Adipocyte (in vitro differentiated cells): ENCODE measurements around the gene UPK1A.

ENCODE experiments used
- DNase-seq: peaks from one replicate; pipeline ENCODE4 v3.0.0-alpha.2; 2015; ENCODE audit warnings: low read depth
- H3K27me3 ChIP-seq: replicated peaks from 2 replicates; pipeline ENCODE4 v1.7.0; 2013; ENCODE audit warnings: mild to moderate bottlenecking, low read length, moderate library complexity; ENCODE audit not compliant: control insufficient read depth, insufficient read depth
- H3K36me3 ChIP-seq: 2 replicates; pipeline ENCODE4 v1.7.0; 2013; ENCODE audit warnings: low read length, mild to moderate bottlenecking, moderate library complexity; ENCODE audit not compliant: control insufficient read depth, insufficient read depth, severe bottlenecking
- H3K4me1 ChIP-seq: 2 replicates; pipeline ENCODE4 v1.7.0; 2013; ENCODE audit warnings: mild to moderate bottlenecking, low read length, moderate library complexity; ENCODE audit not compliant: control insufficient read depth, insufficient read depth
- H3K4me3 ChIP-seq: 2 replicates; pipeline ENCODE4 v1.7.0; 2013; ENCODE audit warnings: mild to moderate bottlenecking, low read length, moderate library complexity
- H3K9ac ChIP-seq: 2 replicates; pipeline ENCODE4 v1.7.0; 2013; ENCODE audit warnings: mild to moderate bottlenecking, low read length, moderate library complexity
- H3K9me3 ChIP-seq: 2 replicates; pipeline ENCODE4 v1.7.0; 2013; ENCODE audit warnings: mild to moderate bottlenecking, low read length, moderate library complexity; ENCODE audit not compliant: control insufficient read depth

The UPK1A gene

GRCh38 chr19:35633727-35634440, 32.4 kb upstream of the UPK1A start:
- no peak overlapping the region for H3K4me3 ChIP-seq
- DNase-seq: no peak

GRCh38 chr19:35636651-35637050, 29.7 kb upstream of the UPK1A start:
- H3K4me3 ChIP-seq: no peak overlapping the region
- H3K27me3 ChIP-seq: no peaks in the 10 kb centered on the region
- H3K4me1 ChIP-seq: no peaks in the 10 kb centered on the region
- no peak for DNase-seq
- H3K9me3 ChIP-seq: no peaks in the 10 kb centered on the region
- peaks cover 68% of the 10 kb centered on the region for H3K36me3 ChIP-seq
- H3K9ac ChIP-seq: no peak overlapping the region

More at GRCh38 chr19:35633727-35634440, 32.4 kb upstream of the UPK1A start:
- H3K27me3 ChIP-seq: no peaks in the 10 kb centered on the region
- H3K36me3 ChIP-seq: peaks cover 79% of the 10 kb centered on the region
- no peaks in the 10 kb centered on the region for H3K9me3 ChIP-seq
- H3K9ac ChIP-seq: no peak overlapping the region
- H3K4me1 ChIP-seq: peaks cover 6% of the 10 kb centered on the region

- no peaks in the 10 kb centered on the region for H3K27me3 ChIP-seq
- H3K36me3 ChIP-seq: peaks cover 62% of the 10 kb centered on the region
- DNase-seq: no peak
- no peaks in the 10 kb centered on the region for H3K9me3 ChIP-seq
- H3K9ac ChIP-seq: no peak overlapping the region
- no peak overlapping the region for H3K4me3 ChIP-seq
- no peaks in the 10 kb centered on the region for H3K4me1 ChIP-seq
Measured at GRCh38 chr19:35637165-35637564, 29.2 kb upstream of the UPK1A start.

- Histone ChIP-seq H3K9ac (no peak overlapping the region), H3K4me3 (no peak overlapping the region), H3K27me3 (no peaks in the 10 kb centered on the region), H3K9me3 (no peaks in the 10 kb centered on the region), H3K36me3 (peaks cover 41% of the 10 kb centered on the region), H3K4me1 (peaks cover 5% of the 10 kb centered on the region)
- no peak for DNase-seq
Measured at GRCh38 chr19:35639321-35639639, 27.0 kb upstream of the UPK1A start.

GRCh38 chr19:35639863-35640262, 26.5 kb upstream of the UPK1A start:
- Histone ChIP-seq H3K27me3 (no peaks in the 10 kb centered on the region), H3K9ac (no peak overlapping the region), H3K9me3 (no peaks in the 10 kb centered on the region), H3K4me3 (no peak overlapping the region), H3K4me1 (peaks cover 8% of the 10 kb centered on the region), H3K36me3 (peaks cover 35% of the 10 kb centered on the region)
- no peak for DNase-seq

GRCh38 chr19:35641515-35642151, 24.7 kb upstream of the UPK1A start, which contains the start of gene ETV2:
Gene ETV2 (plus strand): TSS chr19:35641745. CDS start chr19:35642461, 716 bp downstream.
- H3K27me3 ChIP-seq: no peaks in the 10 kb centered on the region
- peak; percentile 31 for DNase-seq
- H3K36me3 ChIP-seq: peaks cover 18% of the 10 kb centered on the region
- no peak within 1 kb of the TSS for H3K4me3 ChIP-seq
- no peaks in the 10 kb centered on the region for H3K9me3 ChIP-seq
- H3K9ac ChIP-seq: no peak within 1 kb of the TSS
- H3K4me1 ChIP-seq: peaks cover 8% of the 10 kb centered on the region

GRCh38 chr19:35642312-35642711, 24.0 kb upstream of the UPK1A start:
- H3K27me3 ChIP-seq: no peaks in the 10 kb centered on the region
- H3K4me3 ChIP-seq: no peak overlapping the region
- H3K9me3 ChIP-seq: no peaks in the 10 kb centered on the region
- peaks cover 11% of the 10 kb centered on the region for H3K36me3 ChIP-seq
- peaks cover 8% of the 10 kb centered on the region for H3K4me1 ChIP-seq
- DNase-seq: no peak
- H3K9ac ChIP-seq: no peak overlapping the region

GRCh38 chr19:35642798-35643254, 23.5 kb upstream of the UPK1A start:
- no peak for DNase-seq

GRCh38 chr19:35643255-35644205, 22.8 kb upstream of the UPK1A start:
- peaks cover 8% of the 10 kb centered on the region for H3K4me1 ChIP-seq
- no peaks in the 10 kb centered on the region for H3K27me3 ChIP-seq
- H3K4me3 ChIP-seq: peak overlapping the region; percentile 81
- H3K36me3 ChIP-seq: no peaks in the 10 kb centered on the region
- peak overlapping the region; percentile 77 for H3K9ac ChIP-seq
- no peaks in the 10 kb centered on the region for H3K9me3 ChIP-seq
- peak; percentile 82 for DNase-seq

More at GRCh38 chr19:35642798-35643254, 23.5 kb upstream of the UPK1A start:
- H3K4me3 ChIP-seq: peak overlapping the region; percentile 81
- H3K4me1 ChIP-seq: peaks cover 8% of the 10 kb centered on the region
- H3K36me3 ChIP-seq: peaks cover 6% of the 10 kb centered on the region
- no peaks in the 10 kb centered on the region for H3K9me3 ChIP-seq
- peak overlapping the region; percentile 77 for H3K9ac ChIP-seq
- no peaks in the 10 kb centered on the region for H3K27me3 ChIP-seq

- no peaks in the 10 kb centered on the region for H3K36me3 ChIP-seq
- peak overlapping the region; percentile 81 for H3K4me3 ChIP-seq
- peak overlapping the region; percentile 83 for H3K9ac ChIP-seq
- H3K4me1 ChIP-seq: peaks cover 12% of the 10 kb centered on the region
- no peaks in the 10 kb centered on the region for H3K27me3 ChIP-seq
- peak; percentile 96 for DNase-seq
- no peaks in the 10 kb centered on the region for H3K9me3 ChIP-seq
Measured at GRCh38 chr19:35644206-35644986, 21.9 kb upstream of the UPK1A start.
